ENCODE measurements around the gene CALD1.

The CALD1 gene

DNA sequence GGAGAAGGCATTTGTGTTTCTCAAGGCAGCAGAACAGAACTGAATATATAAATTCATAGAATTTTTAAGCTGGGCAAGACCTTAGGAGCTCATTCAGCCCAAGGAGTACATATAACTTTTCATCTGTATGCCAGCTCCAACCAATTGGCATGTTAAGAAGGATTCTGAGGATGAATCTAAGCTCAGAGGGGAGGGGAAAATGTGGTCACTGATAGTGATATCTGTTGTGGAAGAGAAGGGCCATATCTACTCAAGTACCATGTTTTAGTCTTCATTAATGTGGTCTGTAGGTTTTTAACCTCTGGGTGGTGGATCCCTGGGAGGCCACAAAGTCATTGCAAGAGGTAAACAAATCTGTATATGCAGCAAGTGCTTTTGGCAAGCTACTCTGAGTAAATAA lies 6.4 kb downstream of the CALD1 start:
- Histone ChIP-seq H3K4me3 (no peak overlapping the region), H3K27ac (peak overlapping the region in 5 of 11 experiments; percentile 1 to 71 (median 9); a peak in 3 of 22 replicates), H3K27me3 (no peaks in the 10 kb centered on the region), H3K9me3 (replicated peaks in 1 of 11) (peaks cover 0 to 45% (median 17%) of the 10 kb centered on the region in 11 experiments; a peak in 18 of 22 replicates), H3K36me3 (peaks cover 0 to 47% (median 2%) of the 10 kb centered on the region in 11 experiments; a peak in 7 of 22 replicates), H3K4me2 (peak overlapping the region in 5 of 11 experiments; percentile 11 to 87 (median 27); a peak in 7 of 22 replicates), H3K4me1 (peaks cover 49 to 96% (median 70%) of the 10 kb centered on the region in 10 experiments), H4K20me1 (no peaks in the 10 kb centered on the region), H3K9ac (no peak overlapping the region)
- TF ChIP-seq Cebpa-rat (IDR thresholded peaks at IDR 0.05): no peak

GRCh38 chr7:134787064-134787463 lies 7.6 kb downstream of the CALD1 start:
- Histone ChIP-seq H3K4me3 (peak overlapping the region in 3 of 10 experiments; percentile 12 to 39 (median 38); a peak in 5 of 20 replicates), H3K4me2 (peak overlapping the region; percentile 61 to 89 (median 77)), H4K20me1 (no peaks in the 10 kb centered on the region), H3K27ac (peak overlapping the region in 9 of 11 experiments; percentile 34 to 82 (median 64); a peak in 19 of 22 replicates), H3K9me3 (replicated peaks in 1 of 11) (peaks cover 9 to 57% (median 29%) of the 10 kb centered on the region in 11 experiments), H3K4me1 (peaks cover 37 to 83% (median 58%) of the 10 kb centered on the region in 10 experiments), H3K27me3 (no peaks in the 10 kb centered on the region), H3K9ac (peak overlapping the region in 7 of 11 experiments; percentile 29 to 72 (median 60); a peak in 13 of 22 replicates), H3K36me3 (peaks cover 0 to 60% (median 13%) of the 10 kb centered on the region in 11 experiments; a peak in 12 of 22 replicates)
- no peak for TF ChIP-seq Cebpa-rat (IDR thresholded peaks at IDR 0.05)

DNA sequence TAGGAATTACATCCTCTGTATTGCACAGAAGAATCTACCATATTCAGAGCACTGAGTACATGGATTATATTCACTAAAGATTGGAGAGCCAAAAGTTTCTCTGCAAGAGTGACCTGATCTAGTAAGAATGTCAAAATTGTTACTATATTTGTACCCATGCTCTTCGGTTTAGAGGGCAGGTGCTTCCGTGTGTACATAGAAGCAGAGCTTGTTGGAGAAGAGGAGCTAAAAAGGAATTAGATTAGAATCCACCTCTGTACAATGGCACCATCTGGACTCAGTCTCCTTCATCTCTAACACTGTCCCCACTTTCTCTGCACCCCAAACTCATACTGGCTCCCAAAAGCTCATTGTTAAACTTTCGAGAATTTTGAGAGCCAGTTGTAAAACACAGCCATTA lies 8.3 kb downstream of the CALD1 start:
- Histone ChIP-seq H3K4me2 (peak overlapping the region; percentile 61 to 89 (median 77)), H3K4me1 (peaks cover 30 to 77% (median 51%) of the 10 kb centered on the region in 10 experiments), H3K36me3 (peaks cover 0 to 66% (median 16%) of the 10 kb centered on the region in 11 experiments; a peak in 13 of 22 replicates), H4K20me1 (no peaks in the 10 kb centered on the region), H3K9me3 (replicated peaks in 1 of 11) (peaks cover 15 to 59% (median 35%) of the 10 kb centered on the region in 11 experiments), H3K9ac (peak overlapping the region in 7 of 11 experiments; percentile 29 to 72 (median 60); a peak in 11 of 22 replicates), H3K27ac (peak overlapping the region in 9 of 11 experiments; percentile 6 to 82 (median 64); a peak in 16 of 22 replicates), H3K27me3 (no peaks in the 10 kb centered on the region), H3K4me3 (peak overlapping the region in 4 of 10 experiments; percentile 12 to 39 (median 36); a peak in 6 of 20 replicates)
- no peak for TF ChIP-seq Cebpa-rat (IDR thresholded peaks at IDR 0.05)

DNA sequence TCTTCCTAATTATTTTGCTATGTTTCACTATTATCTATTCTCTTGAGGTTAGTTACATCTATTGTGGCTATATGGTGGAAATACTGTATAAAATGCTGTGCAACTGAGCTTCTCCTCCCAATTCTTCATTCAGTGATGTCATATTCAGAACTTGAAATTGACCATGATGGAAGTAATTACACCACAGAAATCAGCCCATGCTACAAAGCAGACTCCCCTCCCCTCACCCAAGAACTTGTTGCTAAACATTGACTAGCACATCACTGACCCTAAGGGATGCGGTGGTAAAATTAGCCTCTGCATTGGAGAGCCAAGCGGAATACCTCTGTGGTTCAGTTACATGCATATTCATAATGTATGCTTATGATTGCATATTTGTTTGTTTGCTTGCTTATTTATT lies 8.8 kb downstream of the CALD1 start:
- Histone ChIP-seq H3K27ac (peak overlapping the region in 6 of 11 experiments; percentile 59 to 82 (median 76); a peak in 13 of 22 replicates), H3K27me3 (no peaks in the 10 kb centered on the region), H3K9ac (peak overlapping the region in 3 of 11 experiments; percentile 68 to 72 (median 68); a peak in 2 of 22 replicates), H3K36me3 (peaks cover 0 to 68% (median 21%) of the 10 kb centered on the region in 11 experiments; a peak in 15 of 22 replicates), H3K4me1 (peaks cover 25 to 72% (median 47%) of the 10 kb centered on the region in 10 experiments), H3K9me3 (replicated peaks in 1 of 11) (peaks cover 20 to 59% (median 35%) of the 10 kb centered on the region in 11 experiments), H3K4me3 (peak overlapping the region in 1 of 10 experiments; percentile 38; a peak in 2 of 20 replicates), H4K20me1 (no peaks in the 10 kb centered on the region), H3K4me2 (peak overlapping the region; percentile 10 to 89 (median 76); a peak in 18 of 22 replicates)
- no peak for TF ChIP-seq Cebpa-rat (IDR thresholded peaks at IDR 0.05)

GRCh38 chr7:134789967-134790685 lies 10.7 kb downstream of the CALD1 start:
- Histone ChIP-seq H3K9ac (no peak overlapping the region), H3K36me3 (peaks cover 5 to 70% (median 38%) of the 10 kb centered on the region in 11 experiments; a peak in 20 of 22 replicates), H3K9me3 (replicated peaks in 1 of 11) (peaks cover 39 to 61% (median 46%) of the 10 kb centered on the region in 11 experiments), H4K20me1 (no peaks in the 10 kb centered on the region), H3K4me2 (peak overlapping the region in 6 of 11 experiments; percentile 1 to 87 (median 24); a peak in 9 of 22 replicates), H3K27ac (peak overlapping the region in 6 of 11 experiments; percentile 11 to 82 (median 41); a peak in 10 of 22 replicates), H3K4me1 (peaks cover 20 to 53% (median 33%) of the 10 kb centered on the region in 10 experiments), H3K27me3 (no peaks in the 10 kb centered on the region), H3K4me3 (no peak overlapping the region)
- TF ChIP-seq Cebpa-rat (IDR thresholded peaks at IDR 0.05): no peak

DNA sequence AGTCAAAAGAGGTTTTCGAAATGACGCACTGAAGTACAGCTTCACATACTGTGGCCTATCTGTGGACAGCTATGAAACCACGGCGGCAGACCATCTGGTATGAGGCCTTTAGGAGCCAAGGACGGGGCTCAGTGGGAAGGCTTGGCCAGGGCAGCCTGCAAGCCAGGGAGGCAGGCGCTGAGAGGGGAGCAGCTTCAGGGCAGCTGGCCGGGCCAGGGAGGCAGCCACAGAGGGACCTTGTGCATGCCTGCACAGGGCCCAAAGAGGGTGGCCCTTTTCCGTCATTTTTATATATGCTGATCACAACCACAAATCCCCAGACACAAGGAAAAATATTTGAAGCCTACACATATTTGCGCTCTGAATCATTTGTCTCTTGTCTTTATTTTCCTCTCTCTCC lies 13.5 kb downstream of the CALD1 start:
- no peak overlapping the region for H3K4me3 ChIP-seq
- H3K4me2 ChIP-seq: 0 out of 22 replicates have a peak overlapping the region, but pooled peaks of 1 of the 11 experiments have one; percentile 20
- H3K27me3 ChIP-seq: no peaks in the 10 kb centered on the region
- H3K27ac ChIP-seq: no peak overlapping the region
- no peak overlapping the region for H3K9ac ChIP-seq
- no peaks in the 10 kb centered on the region for H4K20me1 ChIP-seq
- peaks cover 9 to 89% (median 55%) of the 10 kb centered on the region in 11 experiments; a peak in 20 of 22 replicates for H3K36me3 ChIP-seq
- no peak for TF ChIP-seq Cebpa-rat (IDR thresholded peaks at IDR 0.05)
- peaks cover 46 to 87% (median 70%) of the 10 kb centered on the region in 11 experiments for H3K9me3 ChIP-seq (replicated peaks in 1 of 11)
- peaks cover 5 to 44% (median 15%) of the 10 kb centered on the region in 10 experiments; a peak in 19 of 20 replicates for H3K4me1 ChIP-seq

DNA sequence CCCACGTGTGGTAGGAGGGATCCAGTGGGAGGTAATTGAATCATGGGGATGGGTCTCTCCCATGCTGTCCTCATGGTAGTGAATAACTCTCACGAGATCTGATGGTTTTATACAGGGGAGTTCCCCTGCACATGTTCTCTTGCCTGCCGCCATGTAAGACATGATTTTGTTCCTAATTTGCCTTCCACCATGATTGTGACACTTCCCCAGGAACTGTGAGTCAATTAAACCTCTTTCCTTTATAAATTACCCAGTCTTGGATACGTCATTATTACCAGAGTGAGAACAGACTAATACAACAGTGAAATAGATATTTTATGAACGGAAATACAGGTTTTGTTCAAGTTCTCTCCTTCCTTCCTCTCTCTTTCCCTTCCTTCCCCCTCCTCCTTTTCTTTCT lies 15.8 kb downstream of the CALD1 start:
- Histone ChIP-seq H4K20me1 (no peaks in the 10 kb centered on the region), H3K36me3 (peaks cover 9 to 95% (median 55%) of the 10 kb centered on the region in 11 experiments; a peak in 20 of 22 replicates), H3K9ac (no peak overlapping the region), H3K9me3 (replicated peaks in 1 of 11) (peaks cover 46 to 90% (median 77%) of the 10 kb centered on the region in 11 experiments), H3K27ac (no peak overlapping the region), H3K4me2 (no peak overlapping the region), H3K4me1 (peaks cover 5 to 42% (median 17%) of the 10 kb centered on the region in 10 experiments; a peak in 15 of 20 replicates), H3K27me3 (no peaks in the 10 kb centered on the region), H3K4me3 (peak overlapping the region in 1 of 10 experiments; percentile 1; a peak in 1 of 20 replicates)
- TF ChIP-seq Cebpa-rat (IDR thresholded peaks at IDR 0.05): no peak

- Histone ChIP-seq H3K4me2 (peak overlapping the region in 5 of 11 experiments; percentile 1 to 33 (median 12); a peak in 4 of 22 replicates), H3K4me3 (no peak overlapping the region), H3K9ac (no peak overlapping the region), H3K4me1 (peaks cover 0 to 35% (median 16%) of the 10 kb centered on the region in 10 experiments; a peak in 14 of 20 replicates), H3K9me3 (replicated peaks in 1 of 11) (peaks cover 26 to 81% (median 64%) of the 10 kb centered on the region in 11 experiments), H3K36me3 (peaks cover 6 to 83% (median 52%) of the 10 kb centered on the region in 11 experiments; a peak in 19 of 22 replicates), H3K27me3 (no peaks in the 10 kb centered on the region), H3K27ac (0 out of 22 replicates have a peak overlapping the region, but pooled peaks of 1 of the 11 experiments have one; percentile 1), H4K20me1 (no peaks in the 10 kb centered on the region)
- no peak for TF ChIP-seq Cebpa-rat (IDR thresholded peaks at IDR 0.05)
Measured at GRCh38 chr7:134798155-134798554, 18.7 kb downstream of the CALD1 start.

Data from BLaER1 treated with 17β-estradiol and CSF1 and Interleukin-3, amounts not matched to agents 10 nM and 100 nM (cell line).